Fibroblast of lung (primary cell): ENCODE results near the gene NPAT.
"Not testable (repeated sequence)": the region's sequence is repeated elsewhere in the genome, so short reads cannot be mapped to it uniquely, and the experiment has no call there.

Source experiments
- EZH2 ChIP-seq: IDR thresholded peaks from 2 replicates; pipeline ENCODE4 v1.5.1; 2012; ENCODE audit warnings: low read length, control low read depth, mild to moderate bottlenecking; ENCODE audit errors: missing control alignments
- TF ChIP-seq, protein P1 (sequence below), 2 donors: IDR thresholded peaks in 1 of 2; conservative IDR thresholded peaks in 1 of 2; 1 replicate in 1 of 2; 2 replicates in 1 of 2; pipeline ENCODE4 v1.5.1; 2011 to 2012; ENCODE audit warnings: low read length in 2 of 2, control low read depth in 1 of 2, inconsistent platforms in 1 of 2, low read depth in 1 of 2, mild to moderate bottlenecking in 1 of 2

DNA sequence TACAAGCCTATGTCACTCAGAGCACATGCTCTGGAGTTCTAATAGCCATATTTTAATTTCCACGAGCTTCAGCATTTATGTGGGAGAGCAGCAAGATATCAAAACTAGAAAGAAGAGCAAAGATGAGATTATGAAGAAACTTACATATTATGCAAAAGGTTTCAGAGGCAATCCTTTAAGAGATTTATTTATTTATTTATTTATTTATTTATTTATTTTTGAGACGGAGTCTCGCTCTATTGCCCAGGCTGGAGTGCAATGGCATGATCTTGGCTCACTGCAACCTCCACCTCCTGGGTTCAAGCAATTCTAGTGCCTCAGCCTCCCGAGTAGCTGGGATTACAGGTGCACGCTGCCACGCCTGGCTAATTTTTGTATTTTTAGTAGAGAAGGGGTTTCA is 59.6 kb downstream of the NPAT start:
- TF ChIP-seq, protein P1, sequence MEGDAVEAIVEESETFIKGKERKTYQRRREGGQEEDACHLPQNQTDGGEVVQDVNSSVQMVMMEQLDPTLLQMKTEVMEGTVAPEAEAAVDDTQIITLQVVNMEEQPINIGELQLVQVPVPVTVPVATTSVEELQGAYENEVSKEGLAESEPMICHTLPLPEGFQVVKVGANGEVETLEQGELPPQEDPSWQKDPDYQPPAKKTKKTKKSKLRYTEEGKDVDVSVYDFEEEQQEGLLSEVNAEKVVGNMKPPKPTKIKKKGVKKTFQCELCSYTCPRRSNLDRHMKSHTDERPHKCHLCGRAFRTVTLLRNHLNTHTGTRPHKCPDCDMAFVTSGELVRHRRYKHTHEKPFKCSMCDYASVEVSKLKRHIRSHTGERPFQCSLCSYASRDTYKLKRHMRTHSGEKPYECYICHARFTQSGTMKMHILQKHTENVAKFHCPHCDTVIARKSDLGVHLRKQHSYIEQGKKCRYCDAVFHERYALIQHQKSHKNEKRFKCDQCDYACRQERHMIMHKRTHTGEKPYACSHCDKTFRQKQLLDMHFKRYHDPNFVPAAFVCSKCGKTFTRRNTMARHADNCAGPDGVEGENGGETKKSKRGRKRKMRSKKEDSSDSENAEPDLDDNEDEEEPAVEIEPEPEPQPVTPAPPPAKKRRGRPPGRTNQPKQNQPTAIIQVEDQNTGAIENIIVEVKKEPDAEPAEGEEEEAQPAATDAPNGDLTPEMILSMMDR (conservative IDR thresholded peaks at IDR 0.05 in 1 of 2, IDR thresholded peaks at IDR 0.05 in 1 of 2; ENCODE audit: low read depth in 1 of 2, low read length in 2 of 2) = not testable (repeated sequence)
- not testable (repeated sequence) for TF ChIP-seq EZH2
